ENCODE data around the gene SFT2D1.
A peak's percentile ranks its signal among the peaks of the same experiment; 100 is the strongest.

The SFT2D1 gene

DNA sequence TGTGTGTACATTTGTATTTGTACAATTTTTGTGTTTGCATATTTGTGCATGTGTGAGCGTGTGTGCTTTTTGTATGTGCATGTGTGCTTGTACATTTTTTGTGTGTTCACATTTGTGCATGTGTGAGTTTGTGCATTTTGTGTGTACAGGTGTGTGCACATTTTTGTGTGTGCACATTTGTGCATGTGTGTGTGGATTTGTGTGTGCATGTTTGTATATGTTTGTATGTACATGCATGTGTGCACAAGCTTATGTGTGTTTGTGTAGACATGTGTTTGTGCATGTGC is 63.0 kb downstream of the SFT2D1 start:
- in situ Hi-C loops (cut with MboI; ENCODE audit: low pct_unique_long_range_greater_than_20kb, low sequenced_read_pairs, unreplicated experiment): no loop called here
- TF ChIP-seq, protein P1, sequence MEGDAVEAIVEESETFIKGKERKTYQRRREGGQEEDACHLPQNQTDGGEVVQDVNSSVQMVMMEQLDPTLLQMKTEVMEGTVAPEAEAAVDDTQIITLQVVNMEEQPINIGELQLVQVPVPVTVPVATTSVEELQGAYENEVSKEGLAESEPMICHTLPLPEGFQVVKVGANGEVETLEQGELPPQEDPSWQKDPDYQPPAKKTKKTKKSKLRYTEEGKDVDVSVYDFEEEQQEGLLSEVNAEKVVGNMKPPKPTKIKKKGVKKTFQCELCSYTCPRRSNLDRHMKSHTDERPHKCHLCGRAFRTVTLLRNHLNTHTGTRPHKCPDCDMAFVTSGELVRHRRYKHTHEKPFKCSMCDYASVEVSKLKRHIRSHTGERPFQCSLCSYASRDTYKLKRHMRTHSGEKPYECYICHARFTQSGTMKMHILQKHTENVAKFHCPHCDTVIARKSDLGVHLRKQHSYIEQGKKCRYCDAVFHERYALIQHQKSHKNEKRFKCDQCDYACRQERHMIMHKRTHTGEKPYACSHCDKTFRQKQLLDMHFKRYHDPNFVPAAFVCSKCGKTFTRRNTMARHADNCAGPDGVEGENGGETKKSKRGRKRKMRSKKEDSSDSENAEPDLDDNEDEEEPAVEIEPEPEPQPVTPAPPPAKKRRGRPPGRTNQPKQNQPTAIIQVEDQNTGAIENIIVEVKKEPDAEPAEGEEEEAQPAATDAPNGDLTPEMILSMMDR (IDR thresholded peaks at IDR 0.05; ENCODE audit: extremely low read depth, insufficient read depth, missing control alignments): no peak
- DNase-seq (ENCODE audit: low spot score): no peak

DNA sequence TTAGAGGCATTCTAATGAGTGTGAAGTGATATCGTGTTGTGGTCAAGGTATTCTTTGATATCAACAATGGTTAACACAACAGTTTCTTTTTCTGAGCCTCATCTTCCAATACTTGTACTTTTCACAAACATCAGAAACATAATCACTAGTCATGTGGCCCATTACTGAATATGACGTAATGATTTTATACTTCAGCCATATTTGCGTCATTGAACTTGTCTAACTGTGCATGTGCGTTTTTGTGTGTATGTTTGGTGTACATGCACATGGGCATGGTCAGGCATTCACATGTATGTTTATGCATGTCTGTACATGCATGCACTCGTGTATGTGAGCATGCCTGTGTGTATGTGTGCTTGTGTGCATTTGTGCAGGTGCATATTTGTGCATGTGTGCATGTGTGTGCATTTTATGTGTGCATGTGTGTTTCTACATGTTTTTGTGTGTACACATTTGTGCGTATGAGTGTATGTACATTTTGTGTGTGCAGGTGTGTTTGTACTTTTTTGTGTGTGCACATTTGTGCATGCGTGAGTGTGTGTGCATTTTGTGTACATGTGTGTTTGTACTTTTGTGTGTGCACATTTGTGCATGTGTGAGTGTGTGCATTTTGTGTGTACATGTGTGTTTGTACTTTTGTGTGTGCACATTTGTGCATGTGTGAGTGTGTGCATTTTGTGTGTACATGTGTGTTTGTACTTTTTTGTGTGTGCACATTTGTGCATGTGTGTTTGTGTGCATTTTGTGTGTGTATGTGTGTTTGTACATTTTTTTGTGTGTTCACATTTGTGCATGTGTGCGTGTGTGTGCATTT is 63.6 kb downstream of the SFT2D1 start:
- TF ChIP-seq, protein P1 (IDR thresholded peaks at IDR 0.05; ENCODE audit: extremely low read depth, insufficient read depth, missing control alignments): no peak
- DNase-seq (ENCODE audit: low spot score): no peak
- in situ Hi-C loops (cut with MboI; ENCODE audit: low pct_unique_long_range_greater_than_20kb, low sequenced_read_pairs, unreplicated experiment): no loop called here

DNA sequence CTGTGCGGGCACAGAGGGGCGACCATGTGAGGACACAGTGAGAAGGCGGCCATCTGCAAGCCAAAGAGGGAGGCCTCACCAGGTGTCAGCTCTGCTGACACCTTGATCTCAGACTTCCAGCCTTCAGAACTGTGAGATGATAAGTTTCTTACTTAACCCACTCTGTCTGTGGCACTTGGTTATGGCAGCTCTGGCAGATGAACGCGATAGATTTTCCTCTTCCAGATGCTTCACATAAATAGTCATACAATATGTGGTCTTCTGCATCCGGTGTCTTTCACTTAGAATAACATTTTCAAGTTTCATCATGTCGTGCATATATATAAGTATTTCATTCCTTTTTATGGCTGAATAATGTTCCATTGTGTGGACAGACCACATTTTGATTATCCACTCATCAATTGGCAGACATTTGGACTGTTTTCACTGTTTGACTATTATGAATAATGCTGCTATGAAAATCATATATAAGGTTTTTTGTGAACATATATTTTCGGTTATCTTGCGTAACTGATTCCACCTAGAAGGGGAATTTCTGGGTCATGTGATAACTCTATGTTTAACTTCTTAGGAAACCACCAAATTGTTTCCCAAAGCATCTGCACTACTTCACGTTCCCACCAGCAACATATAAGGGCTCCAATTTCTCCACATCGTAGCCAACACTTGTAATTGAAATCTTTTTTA is 64.3 kb downstream of the SFT2D1 start:
- in situ Hi-C loops (cut with MboI; ENCODE audit: low pct_unique_long_range_greater_than_20kb, low sequenced_read_pairs, unreplicated experiment): no loop called here
- no peak for DNase-seq (ENCODE audit: low spot score)
- TF ChIP-seq, protein P1 (IDR thresholded peaks at IDR 0.05; ENCODE audit: extremely low read depth, insufficient read depth, missing control alignments): no peak

DNA sequence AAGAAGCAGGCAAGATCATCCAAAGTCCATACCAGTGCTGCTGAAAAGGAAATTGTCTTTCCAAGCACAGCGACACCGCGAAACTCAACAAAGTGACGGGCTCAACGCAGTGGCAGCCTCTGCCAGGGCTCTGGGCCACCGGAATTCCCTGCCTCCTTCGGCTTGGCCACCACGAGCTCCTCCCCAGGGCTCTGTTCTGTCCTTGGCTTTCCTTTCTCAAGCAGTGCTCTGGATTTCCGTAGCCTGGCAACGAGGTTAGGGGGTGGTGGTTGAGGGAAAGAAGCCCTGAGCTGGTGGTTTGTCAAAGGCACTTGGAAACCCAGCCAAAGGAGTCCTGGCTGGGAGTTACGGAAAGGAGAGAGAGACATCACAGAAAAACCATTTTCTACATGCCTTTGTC is 65.3 kb downstream of the SFT2D1 start:
- TF ChIP-seq, protein P1 (IDR thresholded peaks at IDR 0.05; ENCODE audit: extremely low read depth, insufficient read depth, missing control alignments): no peak
- in situ Hi-C loops (cut with MboI; ENCODE audit: low pct_unique_long_range_greater_than_20kb, low sequenced_read_pairs, unreplicated experiment): no loop called here
- DNase-seq (ENCODE audit: low spot score): no peak

DNA sequence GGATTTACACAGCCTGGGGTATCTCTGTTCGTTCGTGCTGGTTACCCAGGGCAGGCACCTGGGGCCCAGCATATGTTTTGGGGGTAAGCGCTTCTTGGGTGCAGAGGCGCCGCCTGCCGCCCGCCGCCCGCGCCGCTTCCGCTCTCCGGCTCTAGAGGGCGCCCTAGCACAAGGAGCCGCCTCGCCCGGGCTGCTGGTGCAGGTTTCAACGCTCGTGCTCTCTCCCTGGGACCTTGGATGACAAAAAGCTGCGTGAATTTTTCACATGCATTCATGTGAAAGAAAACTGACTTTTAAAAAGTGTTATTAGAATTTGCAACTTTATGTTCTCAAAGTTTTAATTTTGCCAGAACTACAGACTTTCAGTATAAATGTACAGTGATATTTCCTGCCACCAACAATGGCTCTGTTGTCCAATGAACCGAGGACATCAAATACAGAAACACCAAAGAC is 66.6 kb downstream of the SFT2D1 start:
- in situ Hi-C loops (cut with MboI; ENCODE audit: low pct_unique_long_range_greater_than_20kb, low sequenced_read_pairs, unreplicated experiment): no loop called here
- TF ChIP-seq, protein P1 (IDR thresholded peaks at IDR 0.05; ENCODE audit: extremely low read depth, insufficient read depth, missing control alignments): peak; percentile 100
- DNase-seq (ENCODE audit: low spot score): peak; percentile 85

DNA sequence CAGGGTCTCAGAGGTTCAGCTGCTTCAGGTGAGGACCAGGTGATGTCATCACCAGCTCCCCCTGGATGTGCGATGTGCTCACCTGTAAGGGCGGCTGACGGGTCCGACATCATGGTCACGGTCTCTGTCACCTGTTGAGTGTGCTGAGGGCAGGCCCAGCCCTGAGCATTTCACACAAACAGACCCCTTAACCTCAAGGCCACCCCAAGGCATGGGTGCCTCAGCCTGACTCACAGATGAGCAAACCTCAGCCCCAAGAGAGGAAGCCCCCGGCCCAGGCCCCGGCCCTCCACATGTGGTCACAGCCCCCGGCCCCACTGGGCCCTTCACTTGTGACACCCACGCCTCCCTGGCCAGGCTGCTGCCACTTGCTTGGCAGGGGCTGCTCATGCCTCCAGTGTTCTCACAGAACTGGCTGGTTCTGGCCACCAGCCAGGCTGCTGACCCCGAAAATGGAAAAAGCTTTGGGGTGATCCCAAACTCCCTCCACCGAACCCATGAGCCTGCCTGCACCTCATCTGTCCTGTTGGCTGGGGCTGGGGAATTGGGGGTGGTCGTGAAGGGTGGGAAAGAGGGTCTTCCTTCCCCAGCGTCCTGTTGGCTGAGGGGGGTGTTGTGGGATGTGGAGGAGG is 67.5 kb downstream of the SFT2D1 start:
- in situ Hi-C loops (cut with MboI; ENCODE audit: low pct_unique_long_range_greater_than_20kb, low sequenced_read_pairs, unreplicated experiment): no loop called here
- DNase-seq (ENCODE audit: low spot score): no peak
- TF ChIP-seq, protein P1 (IDR thresholded peaks at IDR 0.05; ENCODE audit: extremely low read depth, insufficient read depth, missing control alignments): no peak

All from GM13977 (cell line).